ENCODE results near the gene TTN.

Gene TTN

GRCh38 chr2:178480227-178481181 lies 326.7 kb downstream of the TTN start, which contains the start of gene PLEKHA3:
Gene PLEKHA3 (plus strand): TSS chr2:178480457. CDS start chr2:178480870, 413 bp downstream.
- DNase-seq = peak; percentile 80

- DNase-seq = no peak
Observed at GRCh38 chr2:178479758-178480226, 327.4 kb downstream of the TTN start.

GRCh38 chr2:178479275-178479616 lies 328.0 kb downstream of the TTN start:
- DNase-seq = no peak

- peak; percentile 75 for DNase-seq
Observed at GRCh38 chr2:178478439-178479274, 328.6 kb downstream of the TTN start, which contains the start of gene FKBP7. Gene FKBP7 (minus strand): TSS chr2:178478600. CDS start chr2:178478499, 101 bp downstream.

GRCh38 chr2:178478130-178478438 lies 329.1 kb downstream of the TTN start:
- no peak for DNase-seq

- no peak for DNase-seq
Observed at GRCh38 chr2:178477443-178478129, 329.6 kb downstream of the TTN start.

- no peak for DNase-seq
Observed at GRCh38 chr2:178476477-178476876, 330.7 kb downstream of the TTN start.
